Fibroblast of skin of abdomen (primary cell): ENCODE results near the gene SLC43A1.

Source experiments
- DNase-seq: peaks from one replicate; pipeline ENCODE4 v3.0.0-alpha.2; 2013

The SLC43A1 gene

GRCh38 chr11:57479021-57479663 is 36.4 kb downstream of the SLC43A1 start:
- no peak for DNase-seq

GRCh38 chr11:57477507-57478189 is 37.9 kb downstream of the SLC43A1 start:
- DNase-seq = no peak

- DNase-seq = no peak
These were observed 38.6 kb downstream of the SLC43A1 start for GRCh38 chr11:57476757-57477506.

- no peak for DNase-seq
These were observed 39.3 kb downstream of the SLC43A1 start for GRCh38 chr11:57476047-57476756.

GRCh38 chr11:57475671-57476046 is 39.8 kb downstream of the SLC43A1 start:
- no peak for DNase-seq

GRCh38 chr11:57475191-57475590 is 40.3 kb downstream of the SLC43A1 start:
- DNase-seq = no peak

- DNase-seq = no peak
These were observed 40.7 kb downstream of the SLC43A1 start for GRCh38 chr11:57474803-57475115.

GRCh38 chr11:57474017-57474802 is 41.3 kb downstream of the SLC43A1 start:
- DNase-seq = no peak

- no peak for DNase-seq
These were observed 42.1 kb downstream of the SLC43A1 start for GRCh38 chr11:57473285-57473841.

GRCh38 chr11:57471496-57471895 is 44.0 kb downstream of the SLC43A1 start:
- no peak for DNase-seq

GRCh38 chr11:57469268-57469667 is 46.2 kb downstream of the SLC43A1 start:
- no peak for DNase-seq

- DNase-seq = no peak
These were observed 47.2 kb downstream of the SLC43A1 start for GRCh38 chr11:57468276-57468675.

GRCh38 chr11:57467508-57468157 is 47.9 kb downstream of the SLC43A1 start:
- DNase-seq = no peak

- DNase-seq = no peak
These were observed 48.8 kb downstream of the SLC43A1 start for GRCh38 chr11:57466680-57467079.

GRCh38 chr11:57464539-57465181 is 50.8 kb downstream of the SLC43A1 start:
- DNase-seq = no peak

GRCh38 chr11:57463671-57464538 is 51.6 kb downstream of the SLC43A1 start:
- DNase-seq = no peak

- DNase-seq = no peak
These were observed 52.9 kb downstream of the SLC43A1 start for GRCh38 chr11:57462597-57462996.

- no peak for DNase-seq
These were observed 53.5 kb downstream of the SLC43A1 start for GRCh38 chr11:57461841-57462489.
